GM12878 (cell line): ENCODE results near the gene FBXL19. TPM values are rescaled to one million over a fixed set of nuclear protein-coding genes. Genes with fewer than 3 reads are reported as not detected.

Experiments
- CHD2 ChIP-seq: IDR thresholded peaks from 2 replicates; pipeline ENCODE4 v1.6.1; 2011; ENCODE audit warnings: low read depth, low read length, improper control_type of control experiment, borderline replicate concordance
- CREB1 ChIP-seq: IDR thresholded peaks from 2 replicates; pipeline ENCODE4 v1.6.1; 2012; ENCODE audit warnings: low read depth, mild to moderate bottlenecking, inconsistent platforms
- EGR1 ChIP-seq, 2 experiments: IDR thresholded peaks; 1 replicate in 1 of 2; 2 replicates in 1 of 2; pipeline ENCODE4 v1.6.1; 2011 to 2012; ENCODE audit warnings: low read depth in 2 of 2, low read length in 2 of 2, borderline replicate concordance in 1 of 2, mild to moderate bottlenecking in 1 of 2, moderate library complexity in 1 of 2
- KDM1A ChIP-seq: fragments of 200-600 bp; sonication (generic); IDR thresholded peaks from 2 replicates; pipeline ENCODE4 v1.6.1; 2016; ENCODE audit warnings: borderline replicate concordance
- MEF2A ChIP-seq: IDR thresholded peaks from 2 replicates; pipeline ENCODE4 v1.6.1; 2011; ENCODE audit warnings: low read depth, mild to moderate bottlenecking, low read length, moderate library complexity; ENCODE audit not compliant: insufficient read depth
- MXI1 ChIP-seq: fragments of 150-350 bp; IDR thresholded peaks from 2 replicates; pipeline ENCODE4 v1.6.1; 2011; ENCODE audit warnings: low read depth, mild to moderate bottlenecking, inconsistent platforms, low read length, improper control_type of control experiment
- PAX5 ChIP-seq: IDR thresholded peaks from 2 replicates; pipeline ENCODE4 v1.6.1; 2011; ENCODE audit warnings: low read depth, low read length, borderline replicate concordance
- SREBF1 ChIP-seq: IDR thresholded peaks from 2 replicates; pipeline ENCODE4 v1.6.1; 2012; ENCODE audit warnings: mild to moderate bottlenecking, low read length
- TCF3 ChIP-seq: IDR thresholded peaks from 2 replicates; pipeline ENCODE4 v1.6.1; 2012; ENCODE audit warnings: low read depth, mild to moderate bottlenecking, low read length, borderline replicate concordance; ENCODE audit not compliant: insufficient read depth
- ZNF384 ChIP-seq: IDR thresholded peaks from 2 replicates; pipeline ENCODE4 v1.6.1; 2012; ENCODE audit warnings: low read depth, mild to moderate bottlenecking, low read length, improper control_type of control experiment, borderline replicate concordance
- polyA plus RNA-seq, 11 experiments: library from polyadenylated mRNA; depleted of rRNA in 4 of 11; unstranded in 6 of 11; stranded (reverse) in 5 of 11; fragments of >200 nt; fragmentation: Nextera tagmentation in 4 of 11; fragmentation: Illumina TruSeq in 1 of 11; extraction: Ambion mirVana in 4 of 11; extraction: Trizol in 1 of 11; gene quantifications; 1 replicate in 1 of 11; 2 replicates in 10 of 11; pipeline versions ENCODE4 v1.2.1 to v1.2.3, GENCODE V29; 2011 to 2016; ENCODE audit warnings: inconsistent platforms in 2 of 11, missing spikeins in 2 of 11, low read depth in 1 of 11
- total RNA-seq, 4 experiments: library from RNA; depleted of rRNA in 3 of 4; stranded (reverse); fragments of >200 nt in 3 of 4; fragmentation: Illumina TruSeq in 1 of 4; extraction: Trizol in 1 of 4; gene quantifications; 2 replicates each; pipeline versions ENCODE4 v1.2.1 to v1.2.3, GENCODE V29; 2013 to 2021
- TF ChIP-seq, protein P1 (sequence below): fragments of 450-650 bp; IDR thresholded peaks from 2 replicates; pipeline ENCODE4 v1.6.1; 2017; ENCODE audit warnings: borderline replicate concordance
- TF ChIP-seq, protein P2 (sequence below): fragments of 450-650 bp; IDR thresholded peaks from 2 replicates; pipeline ENCODE4 v1.6.1; 2016; ENCODE audit warnings: mild to moderate bottlenecking
- TF ChIP-seq, protein P3 (sequence below): IDR thresholded peaks from 2 replicates; pipeline ENCODE4 v1.6.1; 2011; ENCODE audit warnings: borderline replicate concordance, low read depth, mild to moderate bottlenecking, moderate library complexity, mixed read lengths, low read length; ENCODE audit not compliant: insufficient read depth; ENCODE audit errors: extremely low read length
- TF ChIP-seq, protein P4 (sequence below): IDR thresholded peaks from 2 replicates; pipeline ENCODE4 v1.6.1; 2012; ENCODE audit warnings: mild to moderate bottlenecking, low read depth, low read length
- TF ChIP-seq, protein P5 (sequence below): fragments of 450-650 bp; IDR thresholded peaks from 2 replicates; pipeline ENCODE4 v1.6.1; 2017; ENCODE audit warnings: mild to moderate bottlenecking, moderate library complexity

The FBXL19 gene
- total and polyA plus RNA-seq, 10 of the 15 experiments (the other 5 are each of a cell fraction or from before 2014, with no cell fraction given), result 0.02 to 32.1 (median 6.8) TPM; not detected in 1

DNA sequence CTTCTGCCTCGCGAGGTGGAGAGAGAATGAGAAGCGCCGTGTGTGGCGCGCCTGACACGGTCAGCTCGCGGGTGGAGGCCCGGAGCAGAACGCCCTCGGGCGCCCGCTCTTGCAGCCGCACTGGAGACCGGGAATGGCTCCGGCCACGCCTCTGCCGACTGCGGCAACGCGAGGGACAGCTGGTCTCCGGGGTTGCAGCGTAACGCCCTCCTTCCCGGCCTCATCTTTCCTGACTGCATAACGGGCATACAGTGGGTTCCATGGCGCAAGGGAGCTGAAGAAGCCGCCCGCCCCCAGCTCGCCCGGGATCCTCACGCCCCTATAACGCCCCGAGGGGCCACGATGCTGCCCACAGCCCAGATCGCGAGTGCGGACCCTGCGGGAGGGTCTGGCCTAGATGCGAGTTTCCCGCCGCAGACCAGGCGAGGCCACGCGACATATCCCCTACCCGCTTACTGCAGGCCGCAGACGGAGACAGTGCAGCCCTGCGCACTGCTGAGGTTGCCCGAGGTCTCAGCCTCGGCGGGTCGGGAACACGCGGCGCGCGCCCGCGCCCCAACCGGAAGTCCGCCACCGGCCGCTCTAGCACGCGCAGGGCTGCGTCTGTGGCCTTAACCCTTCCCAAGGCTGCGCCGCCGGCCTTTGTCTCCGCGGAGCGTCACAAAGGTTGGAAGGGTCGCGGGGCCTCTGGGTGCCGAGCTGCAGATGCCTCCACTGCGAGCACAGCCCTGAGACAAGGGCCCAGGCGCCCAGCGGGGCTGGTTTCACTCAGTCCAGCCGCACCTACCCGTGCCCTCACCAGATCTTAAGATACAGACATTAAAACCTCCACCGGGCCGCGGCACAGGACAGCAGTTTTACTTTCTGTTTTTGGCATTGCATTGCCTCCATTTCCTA, 48.3 kb upstream of the FBXL19 start (continued):
- TF ChIP-seq, protein P1, sequence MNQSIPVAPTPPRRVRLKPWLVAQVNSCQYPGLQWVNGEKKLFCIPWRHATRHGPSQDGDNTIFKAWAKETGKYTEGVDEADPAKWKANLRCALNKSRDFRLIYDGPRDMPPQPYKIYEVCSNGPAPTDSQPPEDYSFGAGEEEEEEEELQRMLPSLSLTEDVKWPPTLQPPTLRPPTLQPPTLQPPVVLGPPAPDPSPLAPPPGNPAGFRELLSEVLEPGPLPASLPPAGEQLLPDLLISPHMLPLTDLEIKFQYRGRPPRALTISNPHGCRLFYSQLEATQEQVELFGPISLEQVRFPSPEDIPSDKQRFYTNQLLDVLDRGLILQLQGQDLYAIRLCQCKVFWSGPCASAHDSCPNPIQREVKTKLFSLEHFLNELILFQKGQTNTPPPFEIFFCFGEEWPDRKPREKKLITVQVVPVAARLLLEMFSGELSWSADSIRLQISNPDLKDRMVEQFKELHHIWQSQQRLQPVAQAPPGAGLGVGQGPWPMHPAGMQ, result 0 out of 2 replicates have a peak, but pooled peaks have one; percentile 22
- TF ChIP-seq, protein P2, sequence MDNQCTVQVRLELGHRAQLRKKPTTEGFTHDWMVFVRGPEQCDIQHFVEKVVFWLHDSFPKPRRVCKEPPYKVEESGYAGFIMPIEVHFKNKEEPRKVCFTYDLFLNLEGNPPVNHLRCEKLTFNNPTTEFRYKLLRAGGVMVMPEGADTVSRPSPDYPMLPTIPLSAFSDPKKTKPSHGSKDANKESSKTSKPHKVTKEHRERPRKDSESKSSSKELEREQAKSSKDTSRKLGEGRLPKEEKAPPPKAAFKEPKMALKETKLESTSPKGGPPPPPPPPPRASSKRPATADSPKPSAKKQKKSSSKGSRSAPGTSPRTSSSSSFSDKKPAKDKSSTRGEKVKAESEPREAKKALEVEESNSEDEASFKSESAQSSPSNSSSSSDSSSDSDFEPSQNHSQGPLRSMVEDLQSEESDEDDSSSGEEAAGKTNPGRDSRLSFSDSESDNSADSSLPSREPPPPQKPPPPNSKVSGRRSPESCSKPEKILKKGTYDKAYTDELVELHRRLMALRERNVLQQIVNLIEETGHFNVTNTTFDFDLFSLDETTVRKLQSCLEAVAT, result no peak; the same call in 1 of the 2 replicates
- TF ChIP-seq, protein P3, sequence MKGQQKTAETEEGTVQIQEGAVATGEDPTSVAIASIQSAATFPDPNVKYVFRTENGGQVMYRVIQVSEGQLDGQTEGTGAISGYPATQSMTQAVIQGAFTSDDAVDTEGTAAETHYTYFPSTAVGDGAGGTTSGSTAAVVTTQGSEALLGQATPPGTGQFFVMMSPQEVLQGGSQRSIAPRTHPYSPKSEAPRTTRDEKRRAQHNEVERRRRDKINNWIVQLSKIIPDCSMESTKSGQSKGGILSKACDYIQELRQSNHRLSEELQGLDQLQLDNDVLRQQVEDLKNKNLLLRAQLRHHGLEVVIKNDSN, result no peak
- TF ChIP-seq EGR1 (IDR thresholded peaks at IDR 0.05; ENCODE audit: borderline replicate concordance in 1 of 2, low read depth in 2 of 2, low read length in 2 of 2) (peak in 1 of 2 experiments; percentile 77; a peak in 2 of 3 replicates), MEF2A (peak; percentile 59; the same call in 1 of the 2 replicates), PAX5 (peak; percentile 76; the same call in 1 of the 2 replicates), ZNF384 (no peak), KDM1A (no peak), CREB1 (peak; percentile 58; the same call in 1 of the 2 replicates), TCF3 (peak; percentile 58; the same call in 1 of the 2 replicates), MXI1 (peak; percentile 84), CHD2 (0 out of 2 replicates have a peak, but pooled peaks have one; percentile 8), SREBF1 (no peak)
- TF ChIP-seq, protein P4, sequence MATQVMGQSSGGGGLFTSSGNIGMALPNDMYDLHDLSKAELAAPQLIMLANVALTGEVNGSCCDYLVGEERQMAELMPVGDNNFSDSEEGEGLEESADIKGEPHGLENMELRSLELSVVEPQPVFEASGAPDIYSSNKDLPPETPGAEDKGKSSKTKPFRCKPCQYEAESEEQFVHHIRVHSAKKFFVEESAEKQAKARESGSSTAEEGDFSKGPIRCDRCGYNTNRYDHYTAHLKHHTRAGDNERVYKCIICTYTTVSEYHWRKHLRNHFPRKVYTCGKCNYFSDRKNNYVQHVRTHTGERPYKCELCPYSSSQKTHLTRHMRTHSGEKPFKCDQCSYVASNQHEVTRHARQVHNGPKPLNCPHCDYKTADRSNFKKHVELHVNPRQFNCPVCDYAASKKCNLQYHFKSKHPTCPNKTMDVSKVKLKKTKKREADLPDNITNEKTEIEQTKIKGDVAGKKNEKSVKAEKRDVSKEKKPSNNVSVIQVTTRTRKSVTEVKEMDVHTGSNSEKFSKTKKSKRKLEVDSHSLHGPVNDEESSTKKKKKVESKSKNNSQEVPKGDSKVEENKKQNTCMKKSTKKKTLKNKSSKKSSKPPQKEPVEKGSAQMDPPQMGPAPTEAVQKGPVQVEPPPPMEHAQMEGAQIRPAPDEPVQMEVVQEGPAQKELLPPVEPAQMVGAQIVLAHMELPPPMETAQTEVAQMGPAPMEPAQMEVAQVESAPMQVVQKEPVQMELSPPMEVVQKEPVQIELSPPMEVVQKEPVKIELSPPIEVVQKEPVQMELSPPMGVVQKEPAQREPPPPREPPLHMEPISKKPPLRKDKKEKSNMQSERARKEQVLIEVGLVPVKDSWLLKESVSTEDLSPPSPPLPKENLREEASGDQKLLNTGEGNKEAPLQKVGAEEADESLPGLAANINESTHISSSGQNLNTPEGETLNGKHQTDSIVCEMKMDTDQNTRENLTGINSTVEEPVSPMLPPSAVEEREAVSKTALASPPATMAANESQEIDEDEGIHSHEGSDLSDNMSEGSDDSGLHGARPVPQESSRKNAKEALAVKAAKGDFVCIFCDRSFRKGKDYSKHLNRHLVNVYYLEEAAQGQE, result peak; percentile 9; the same call in 1 of the 2 replicates
- TF ChIP-seq, protein P5, sequence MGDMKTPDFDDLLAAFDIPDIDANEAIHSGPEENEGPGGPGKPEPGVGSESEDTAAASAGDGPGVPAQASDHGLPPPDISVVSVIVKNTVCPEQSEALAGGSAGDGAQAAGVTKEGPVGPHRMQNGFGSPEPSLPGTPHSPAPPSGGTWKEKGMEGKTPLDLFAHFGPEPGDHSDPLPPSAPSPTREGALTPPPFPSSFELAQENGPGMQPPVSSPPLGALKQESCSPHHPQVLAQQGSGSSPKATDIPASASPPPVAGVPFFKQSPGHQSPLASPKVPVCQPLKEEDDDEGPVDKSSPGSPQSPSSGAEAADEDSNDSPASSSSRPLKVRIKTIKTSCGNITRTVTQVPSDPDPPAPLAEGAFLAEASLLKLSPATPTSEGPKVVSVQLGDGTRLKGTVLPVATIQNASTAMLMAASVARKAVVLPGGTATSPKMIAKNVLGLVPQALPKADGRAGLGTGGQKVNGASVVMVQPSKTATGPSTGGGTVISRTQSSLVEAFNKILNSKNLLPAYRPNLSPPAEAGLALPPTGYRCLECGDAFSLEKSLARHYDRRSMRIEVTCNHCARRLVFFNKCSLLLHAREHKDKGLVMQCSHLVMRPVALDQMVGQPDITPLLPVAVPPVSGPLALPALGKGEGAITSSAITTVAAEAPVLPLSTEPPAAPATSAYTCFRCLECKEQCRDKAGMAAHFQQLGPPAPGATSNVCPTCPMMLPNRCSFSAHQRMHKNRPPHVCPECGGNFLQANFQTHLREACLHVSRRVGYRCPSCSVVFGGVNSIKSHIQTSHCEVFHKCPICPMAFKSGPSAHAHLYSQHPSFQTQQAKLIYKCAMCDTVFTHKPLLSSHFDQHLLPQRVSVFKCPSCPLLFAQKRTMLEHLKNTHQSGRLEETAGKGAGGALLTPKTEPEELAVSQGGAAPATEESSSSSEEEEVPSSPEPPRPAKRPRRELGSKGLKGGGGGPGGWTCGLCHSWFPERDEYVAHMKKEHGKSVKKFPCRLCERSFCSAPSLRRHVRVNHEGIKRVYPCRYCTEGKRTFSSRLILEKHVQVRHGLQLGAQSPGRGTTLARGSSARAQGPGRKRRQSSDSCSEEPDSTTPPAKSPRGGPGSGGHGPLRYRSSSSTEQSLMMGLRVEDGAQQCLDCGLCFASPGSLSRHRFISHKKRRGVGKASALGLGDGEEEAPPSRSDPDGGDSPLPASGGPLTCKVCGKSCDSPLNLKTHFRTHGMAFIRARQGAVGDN, result peak; percentile 84
